A673 (cell line): Measurements from ENCODE around the gene PTBP1.

Experiments used
- EZH2 ChIP-seq: fragments of 200-600 bp; sonication (generic); IDR thresholded peaks from 2 replicates; pipeline ENCODE4 v1.6.1; 2017; ENCODE audit warnings: borderline replicate concordance, low read depth, mild to moderate bottlenecking, mixed read lengths, antibody characterized with exemption, low read length; ENCODE audit not compliant: poor library complexity, severe bottlenecking
- TF ChIP-seq, protein P1 (sequence below): fragments of 300-800, 200-600 bp; sonication (generic); conservative IDR thresholded peaks from 2 replicates; pipeline ENCODE4 v1.5.1; 2017; ENCODE audit warnings: low read depth, mild to moderate bottlenecking, antibody characterized with exemption, low read length, moderate library complexity, mixed read lengths

GRCh38 chr19:798415-799075 is 1.3 kb downstream of the PTBP1 start:
- TF ChIP-seq, protein P1, sequence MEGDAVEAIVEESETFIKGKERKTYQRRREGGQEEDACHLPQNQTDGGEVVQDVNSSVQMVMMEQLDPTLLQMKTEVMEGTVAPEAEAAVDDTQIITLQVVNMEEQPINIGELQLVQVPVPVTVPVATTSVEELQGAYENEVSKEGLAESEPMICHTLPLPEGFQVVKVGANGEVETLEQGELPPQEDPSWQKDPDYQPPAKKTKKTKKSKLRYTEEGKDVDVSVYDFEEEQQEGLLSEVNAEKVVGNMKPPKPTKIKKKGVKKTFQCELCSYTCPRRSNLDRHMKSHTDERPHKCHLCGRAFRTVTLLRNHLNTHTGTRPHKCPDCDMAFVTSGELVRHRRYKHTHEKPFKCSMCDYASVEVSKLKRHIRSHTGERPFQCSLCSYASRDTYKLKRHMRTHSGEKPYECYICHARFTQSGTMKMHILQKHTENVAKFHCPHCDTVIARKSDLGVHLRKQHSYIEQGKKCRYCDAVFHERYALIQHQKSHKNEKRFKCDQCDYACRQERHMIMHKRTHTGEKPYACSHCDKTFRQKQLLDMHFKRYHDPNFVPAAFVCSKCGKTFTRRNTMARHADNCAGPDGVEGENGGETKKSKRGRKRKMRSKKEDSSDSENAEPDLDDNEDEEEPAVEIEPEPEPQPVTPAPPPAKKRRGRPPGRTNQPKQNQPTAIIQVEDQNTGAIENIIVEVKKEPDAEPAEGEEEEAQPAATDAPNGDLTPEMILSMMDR, result no peak
- no peak for TF ChIP-seq EZH2
